Measurements from ENCODE around the gene TMEM186.
"Not testable (repeated sequence)": the region's sequence is repeated elsewhere in the genome, so short reads cannot be mapped to it uniquely, and the experiment has no call there.

TMEM186 gene

GRCh38 chr16:8768283-8768682, 29.2 kb downstream of the TMEM186 start:
- DNase-seq, result no peak

- DNase-seq, result no peak
Observed at GRCh38 chr16:8767176-8767575, 30.3 kb downstream of the TMEM186 start.

GRCh38 chr16:8764525-8765250, 32.8 kb downstream of the TMEM186 start:
- DNase-seq, result no peak

- DNase-seq, result no peak
Observed at GRCh38 chr16:8763899-8764298, 33.5 kb downstream of the TMEM186 start.

- DNase-seq, result no peak
Observed at GRCh38 chr16:8763083-8763482, 34.4 kb downstream of the TMEM186 start.

- DNase-seq, result no peak
Observed at GRCh38 chr16:8762254-8762653, 35.2 kb downstream of the TMEM186 start.

GRCh38 chr16:8761078-8761477, 36.4 kb downstream of the TMEM186 start:
- no peak for DNase-seq

GRCh38 chr16:8760021-8760420, 37.4 kb downstream of the TMEM186 start:
- DNase-seq, result no peak

- DNase-seq, result no peak
Observed at GRCh38 chr16:8758022-8758421, 39.4 kb downstream of the TMEM186 start.

- DNase-seq, result no peak
Observed at GRCh38 chr16:8756755-8757154, 40.7 kb downstream of the TMEM186 start.

- DNase-seq, result no peak
Observed at GRCh38 chr16:8753416-8754054, 43.9 kb downstream of the TMEM186 start.

GRCh38 chr16:8752706-8753105, 44.7 kb downstream of the TMEM186 start:
- no peak for DNase-seq

- DNase-seq, result no peak
Observed at GRCh38 chr16:8751481-8752311, 45.7 kb downstream of the TMEM186 start.

- not testable (repeated sequence) for DNase-seq
Observed at GRCh38 chr16:8748944-8749343, 48.5 kb downstream of the TMEM186 start.

All from bone marrow (tissue), 2 donors.